ENCODE data around the gene CRYBG1.

DNA sequence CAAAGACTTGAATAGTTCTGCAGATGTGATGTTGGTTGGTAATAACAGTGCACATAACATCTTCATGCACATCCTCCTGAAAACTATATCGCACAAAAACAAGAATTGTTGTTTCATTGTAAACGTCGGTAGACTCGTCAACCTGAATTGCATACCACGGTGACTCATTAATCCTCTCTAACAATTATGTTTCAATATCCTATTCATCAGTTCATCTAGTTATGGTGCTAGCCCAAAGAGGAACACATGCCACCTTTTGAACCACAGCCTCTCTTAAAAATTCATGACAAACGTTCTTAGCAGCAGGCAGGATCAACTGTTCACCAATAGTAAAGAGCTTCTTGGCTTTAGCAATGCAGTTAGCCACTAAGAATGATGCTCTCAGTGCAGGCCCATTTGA lies 25.0 kb downstream of the CRYBG1 start:
- TF ChIP-seq CTCF (IDR thresholded peaks at IDR 0.05): no peak
- no peak for TF ChIP-seq EZH2 (IDR thresholded peaks at IDR 0.05)
- no peak for TF ChIP-seq EZH2phosphoT487 (IDR thresholded peaks at IDR 0.05)

Measured in neural progenitor cell (in vitro differentiated cells).